Colonic mucosa (tissue), 4 donors: ENCODE data around the gene TET3. TPM values are rescaled to one million over a fixed set of nuclear protein-coding genes. Genes with fewer than 3 reads are reported as not detected.

Experiments
- DNase-seq: peaks from one replicate; pipeline ENCODE4 v3.0.0-alpha.2; 2020
- H3K27ac ChIP-seq: fragments of 200-600 bp; one replicate; pipeline ENCODE4 v1.8.0; 2021
- H3K27me3 ChIP-seq: fragments of 200-600 bp; one replicate; pipeline ENCODE4 v1.8.0; 2021
- H3K36me3 ChIP-seq: fragments of 200-600 bp; one replicate; pipeline ENCODE4 v1.8.0; 2021
- H3K4me1 ChIP-seq: fragments of 200-600 bp; one replicate; pipeline ENCODE4 v1.8.0; 2021; ENCODE audit warnings: mild to moderate bottlenecking
- H3K4me3 ChIP-seq: fragments of 200-600 bp; one replicate; pipeline ENCODE4 v1.8.0; 2021
- H3K9ac ChIP-seq, 2 donors: one replicate each; pipeline ENCODE4 v1.7.0; 2013; ENCODE audit warnings: control low read depth in 2 of 2, low read depth in 2 of 2, low read length in 2 of 2
- H3K9me3 ChIP-seq: fragments of 200-600 bp; one replicate; pipeline ENCODE4 v1.8.0; 2021
- CTCF ChIP-seq: fragments of 200-600 bp; IDR thresholded peaks from one replicate; pipeline ENCODE4 v1.8.0; 2022; ENCODE audit warnings: antibody characterized with exemption, mild to moderate bottlenecking
- intact Hi-C: fragments of 100-400 bp; cut with DNase I; formaldehyde crosslinking; loops from one replicate; pipeline ENCODE4 v1.14.1; 2022
- total RNA-seq, 2 donors: library from RNA; stranded (reverse); fragmentation: NEBNext Ultra II Directional in 1 of 2; extraction: Animal tissue kit (Norgen Biotek cat#: 25700) in 1 of 2; gene quantifications; one replicate each; pipeline ENCODE4 v1.2.1, GENCODE V29; 2021
- donor health status: healthy.
- donor health status: DM: no; HTN: no; CAD: no.
- donor health status: DM: no; HTN: no; CAD: no.

Gene TET3
- total RNA-seq, 2 donors from 2014 or later = 17.8 to 22.9 TPM

GRCh38 chr2:74028290-74028689, 43.6 kb downstream of the TET3 start:
- H3K4me1 ChIP-seq = peaks cover 15% of the 10 kb centered on the region
- TF ChIP-seq CTCF = no peak
- no peak for DNase-seq
- intact Hi-C loops = no loop called here
- H3K36me3 ChIP-seq = no peaks in the 10 kb centered on the region
- no peaks in the 10 kb centered on the region for H3K27me3 ChIP-seq
- H3K9me3 ChIP-seq = no peaks in the 10 kb centered on the region
- H3K27ac ChIP-seq = no peak overlapping the region
- no peak overlapping the region for H3K9ac ChIP-seq
- H3K4me3 ChIP-seq = no peak overlapping the region

- H3K9me3 ChIP-seq = no peaks in the 10 kb centered on the region
- no peak overlapping the region for H3K4me3 ChIP-seq
- no peak overlapping the region for H3K27ac ChIP-seq
- DNase-seq = no peak
- no peaks in the 10 kb centered on the region for H3K36me3 ChIP-seq
- H3K27me3 ChIP-seq = no peaks in the 10 kb centered on the region
- intact Hi-C loops = no loop called here
- H3K4me1 ChIP-seq = peaks cover 15% of the 10 kb centered on the region
- TF ChIP-seq CTCF = no peak
- H3K9ac ChIP-seq = no peak overlapping the region
These were observed 44.0 kb downstream of the TET3 start for GRCh38 chr2:74028741-74029140.

GRCh38 chr2:74029714-74030397, 45.1 kb downstream of the TET3 start:
- no peak overlapping the region for H3K27ac ChIP-seq
- no peak for DNase-seq
- H3K4me3 ChIP-seq = no peak overlapping the region
- no peak overlapping the region for H3K9ac ChIP-seq
- no peak for TF ChIP-seq CTCF
- no peaks in the 10 kb centered on the region for H3K36me3 ChIP-seq
- no peaks in the 10 kb centered on the region for H3K9me3 ChIP-seq
- intact Hi-C loops = no loop called here
- H3K4me1 ChIP-seq = peaks cover 15% of the 10 kb centered on the region
- H3K27me3 ChIP-seq = no peaks in the 10 kb centered on the region

- H3K27ac ChIP-seq = no peak overlapping the region
- no peaks in the 10 kb centered on the region for H3K27me3 ChIP-seq
- TF ChIP-seq CTCF = no peak
- H3K4me1 ChIP-seq = peaks cover 12% of the 10 kb centered on the region
- no peaks in the 10 kb centered on the region for H3K36me3 ChIP-seq
- H3K9me3 ChIP-seq = no peaks in the 10 kb centered on the region
- intact Hi-C loops = no loop called here
- no peak overlapping the region for H3K9ac ChIP-seq
- no peak for DNase-seq
- H3K4me3 ChIP-seq = no peak overlapping the region
These were observed 46.5 kb downstream of the TET3 start for GRCh38 chr2:74031221-74031620.

- Histone ChIP-seq H3K27me3 (no peaks in the 10 kb centered on the region), H3K36me3 (no peaks in the 10 kb centered on the region), H3K4me1 (peaks cover 14% of the 10 kb centered on the region), H3K9me3 (no peaks in the 10 kb centered on the region), H3K4me3 (no peak overlapping the region), H3K27ac (peak overlapping the region; percentile 34), H3K9ac (peak overlapping the region in 1 of 2 donors; percentile 52)
- no peak for TF ChIP-seq CTCF
- no peak for DNase-seq
- intact Hi-C loops = no loop called here
These were observed 47.2 kb downstream of the TET3 start for GRCh38 chr2:74031959-74032287.
